Measurements from ENCODE around the gene NCK2. TPM values are rescaled to one million over a fixed set of nuclear protein-coding genes. Genes with fewer than 3 reads are reported as not detected.
A peak's percentile ranks its signal among the peaks of the same experiment; 100 is the strongest.

Gene NCK2
- total RNA-seq, 3 donors from 2014 or later: 71.6 to 79.1 (median 73.5) TPM

- Mint-ChIP-seq H3K9me3 (no peaks in the 10 kb centered on the region), H3K4me1 (ENCODE audit: low read depth) (peaks cover 95% of the 10 kb centered on the region), H3K36me3 (ENCODE audit: insufficient read depth) (peaks cover 11% of the 10 kb centered on the region), H3K4me3 (peak overlapping the region; percentile 61), H3K27me3 (ENCODE audit: low read depth) (no peaks in the 10 kb centered on the region)
- DNase-seq (no peak), ATAC-seq (peak in 1 of 2 donors; percentile 25)
These were observed 37.9 kb downstream of the NCK2 start for GRCh38 chr2:105782646-105783045.

- peak overlapping the region; percentile 61 for H3K4me3 Mint-ChIP-seq
- no peaks in the 10 kb centered on the region for H3K9me3 Mint-ChIP-seq
- H3K4me1 Mint-ChIP-seq (ENCODE audit: low read depth): peaks cover 95% of the 10 kb centered on the region
- H3K27me3 Mint-ChIP-seq (ENCODE audit: low read depth): no peaks in the 10 kb centered on the region
- H3K36me3 Mint-ChIP-seq (ENCODE audit: insufficient read depth): peaks cover 11% of the 10 kb centered on the region
- DNase-seq (peak; percentile 44), ATAC-seq (no peak)
These were observed 38.5 kb downstream of the NCK2 start for GRCh38 chr2:105783151-105783738.

- ATAC-seq (no peak), DNase-seq (no peak)
- peaks cover 96% of the 10 kb centered on the region for H3K4me1 Mint-ChIP-seq (ENCODE audit: low read depth)
- H3K4me3 Mint-ChIP-seq: peak overlapping the region; percentile 39
- H3K27me3 Mint-ChIP-seq (ENCODE audit: low read depth): no peaks in the 10 kb centered on the region
- no peaks in the 10 kb centered on the region for H3K9me3 Mint-ChIP-seq
- peaks cover 11% of the 10 kb centered on the region for H3K36me3 Mint-ChIP-seq (ENCODE audit: insufficient read depth)
These were observed 39.3 kb downstream of the NCK2 start for GRCh38 chr2:105783972-105784371.

- no peak for ATAC-seq
- Mint-ChIP-seq H3K4me1 (ENCODE audit: low read depth) (peaks cover 98% of the 10 kb centered on the region), H3K4me3 (peak overlapping the region; percentile 39)
These were observed 39.9 kb downstream of the NCK2 start for GRCh38 chr2:105784589-105784988.

GRCh38 chr2:105785095-105785847 lies 40.6 kb downstream of the NCK2 start:
- Mint-ChIP-seq H3K4me3 (no peak overlapping the region), H3K9me3 (no peaks in the 10 kb centered on the region), H3K27me3 (ENCODE audit: low read depth) (no peaks in the 10 kb centered on the region), H3K36me3 (ENCODE audit: insufficient read depth) (peaks cover 13% of the 10 kb centered on the region), H3K4me1 (ENCODE audit: low read depth) (peaks cover 99% of the 10 kb centered on the region)
- DNase-seq (no peak), ATAC-seq (no peak)

More at GRCh38 chr2:105784589-105784988, 39.9 kb downstream of the NCK2 start:
- no peaks in the 10 kb centered on the region for H3K9me3 Mint-ChIP-seq
- peaks cover 11% of the 10 kb centered on the region for H3K36me3 Mint-ChIP-seq (ENCODE audit: insufficient read depth)
- no peak for DNase-seq
- H3K27me3 Mint-ChIP-seq (ENCODE audit: low read depth): no peaks in the 10 kb centered on the region

- H3K27me3 Mint-ChIP-seq (ENCODE audit: low read depth): no peaks in the 10 kb centered on the region
- peak; percentile 8 to 13 for ATAC-seq
- H3K4me1 Mint-ChIP-seq (ENCODE audit: low read depth): peaks cover 99% of the 10 kb centered on the region
- H3K9me3 Mint-ChIP-seq: no peaks in the 10 kb centered on the region
- H3K4me3 Mint-ChIP-seq: peak overlapping the region; percentile 29
- DNase-seq: no peak
- peaks cover 11% of the 10 kb centered on the region for H3K36me3 Mint-ChIP-seq (ENCODE audit: insufficient read depth)
These were observed 41.8 kb downstream of the NCK2 start for GRCh38 chr2:105786231-105787230.

- Mint-ChIP-seq H3K27me3 (ENCODE audit: low read depth) (no peaks in the 10 kb centered on the region), H3K4me1 (ENCODE audit: low read depth) (peaks cover 99% of the 10 kb centered on the region), H3K36me3 (ENCODE audit: insufficient read depth) (peaks cover 9% of the 10 kb centered on the region), H3K4me3 (peak overlapping the region; percentile 35), H3K9me3 (no peaks in the 10 kb centered on the region)
- no peak for DNase-seq
- no peak for ATAC-seq
These were observed 42.9 kb downstream of the NCK2 start for GRCh38 chr2:105787376-105788318.

- Mint-ChIP-seq H3K4me1 (ENCODE audit: low read depth) (peaks cover 99% of the 10 kb centered on the region), H3K9me3 (no peaks in the 10 kb centered on the region), H3K27me3 (ENCODE audit: low read depth) (no peaks in the 10 kb centered on the region), H3K36me3 (ENCODE audit: insufficient read depth) (peaks cover 12% of the 10 kb centered on the region), H3K4me3 (peak overlapping the region; percentile 53)
- no peak for ATAC-seq
- DNase-seq: no peak
These were observed 44.1 kb downstream of the NCK2 start for GRCh38 chr2:105788670-105789290.

- DNase-seq: peak; percentile 55
- Mint-ChIP-seq H3K36me3 (ENCODE audit: insufficient read depth) (peaks cover 12% of the 10 kb centered on the region), H3K4me1 (ENCODE audit: low read depth) (peaks cover 92% of the 10 kb centered on the region)
These were observed 45.2 kb downstream of the NCK2 start for GRCh38 chr2:105789745-105790460.

GRCh38 chr2:105790461-105791149 lies 45.9 kb downstream of the NCK2 start:
- H3K36me3 Mint-ChIP-seq (ENCODE audit: insufficient read depth): peaks cover 12% of the 10 kb centered on the region
- ATAC-seq (peak; percentile 30 to 33), DNase-seq (no peak)
- H3K4me3 Mint-ChIP-seq: peak overlapping the region; percentile 67
- H3K27me3 Mint-ChIP-seq (ENCODE audit: low read depth): no peaks in the 10 kb centered on the region
- H3K9me3 Mint-ChIP-seq: no peaks in the 10 kb centered on the region
- H3K4me1 Mint-ChIP-seq (ENCODE audit: low read depth): peaks cover 91% of the 10 kb centered on the region

More at GRCh38 chr2:105789745-105790460, 45.2 kb downstream of the NCK2 start:
- no peaks in the 10 kb centered on the region for H3K27me3 Mint-ChIP-seq (ENCODE audit: low read depth)
- peak; percentile 85 to 89 for ATAC-seq
- H3K9me3 Mint-ChIP-seq: no peaks in the 10 kb centered on the region
- peak overlapping the region; percentile 67 for H3K4me3 Mint-ChIP-seq

GRCh38 chr2:105791229-105791628 lies 46.5 kb downstream of the NCK2 start:
- ATAC-seq: no peak

GRCh38 chr2:105792561-105792960 lies 47.8 kb downstream of the NCK2 start:
- Mint-ChIP-seq H3K9me3 (no peaks in the 10 kb centered on the region), H3K4me3 (peak overlapping the region; percentile 24)

More at GRCh38 chr2:105791229-105791628, 46.5 kb downstream of the NCK2 start:
- peaks cover 91% of the 10 kb centered on the region for H3K4me1 Mint-ChIP-seq (ENCODE audit: low read depth)
- no peaks in the 10 kb centered on the region for H3K27me3 Mint-ChIP-seq (ENCODE audit: low read depth)
- H3K4me3 Mint-ChIP-seq: peak overlapping the region; percentile 7
- no peak for DNase-seq
- peaks cover 9% of the 10 kb centered on the region for H3K36me3 Mint-ChIP-seq (ENCODE audit: insufficient read depth)
- H3K9me3 Mint-ChIP-seq: no peaks in the 10 kb centered on the region

More at GRCh38 chr2:105792561-105792960, 47.8 kb downstream of the NCK2 start:
- no peaks in the 10 kb centered on the region for H3K27me3 Mint-ChIP-seq (ENCODE audit: low read depth)
- peaks cover 9% of the 10 kb centered on the region for H3K36me3 Mint-ChIP-seq (ENCODE audit: insufficient read depth)
- DNase-seq (no peak), ATAC-seq (no peak)
- H3K4me1 Mint-ChIP-seq (ENCODE audit: low read depth): peaks cover 91% of the 10 kb centered on the region

Measured in activated T-cell treated with anti-CD3 and anti-CD28 coated beads, Interleukin-2, amount 50 U/mL, for 4 hours (primary cell).